Frontal cortex (tissue), 4 donors: ENCODE results near the gene TWF2. TPM values are rescaled to one million over a fixed set of nuclear protein-coding genes. Genes with fewer than 3 reads are reported as not detected.
A peak's percentile ranks its signal among the peaks of the same experiment; 100 is the strongest.

ENCODE experiments used
- DNase-seq, 2 donors: peaks; one replicate each; pipeline ENCODE4 v3.0.0; 2012; ENCODE audit warnings: low spot score in 2 of 2
- FAIRE-seq: peaks from 2 replicates; lab custom pipeline; 2012; peaks lifted over from hg19 to GRCh38; lab: Jason Lieb, UNC
- total RNA-seq: library from RNA; depleted of rRNA; stranded (reverse); fragments of >200 nt; gene quantifications from one replicate; pipeline ENCODE4 v1.2.3, GENCODE V29; 2014
- donor health status: control.
- donor health status: control.
- donor health status: control.

TWF2 gene
- total RNA-seq, 1 donor from 2014 or later: 24.5 TPM

GRCh38 chr3:52226229-52226817 lies 12.6 kb downstream of the TWF2 start:
- FAIRE-seq (no peak), DNase-seq (no peak)

DNA sequence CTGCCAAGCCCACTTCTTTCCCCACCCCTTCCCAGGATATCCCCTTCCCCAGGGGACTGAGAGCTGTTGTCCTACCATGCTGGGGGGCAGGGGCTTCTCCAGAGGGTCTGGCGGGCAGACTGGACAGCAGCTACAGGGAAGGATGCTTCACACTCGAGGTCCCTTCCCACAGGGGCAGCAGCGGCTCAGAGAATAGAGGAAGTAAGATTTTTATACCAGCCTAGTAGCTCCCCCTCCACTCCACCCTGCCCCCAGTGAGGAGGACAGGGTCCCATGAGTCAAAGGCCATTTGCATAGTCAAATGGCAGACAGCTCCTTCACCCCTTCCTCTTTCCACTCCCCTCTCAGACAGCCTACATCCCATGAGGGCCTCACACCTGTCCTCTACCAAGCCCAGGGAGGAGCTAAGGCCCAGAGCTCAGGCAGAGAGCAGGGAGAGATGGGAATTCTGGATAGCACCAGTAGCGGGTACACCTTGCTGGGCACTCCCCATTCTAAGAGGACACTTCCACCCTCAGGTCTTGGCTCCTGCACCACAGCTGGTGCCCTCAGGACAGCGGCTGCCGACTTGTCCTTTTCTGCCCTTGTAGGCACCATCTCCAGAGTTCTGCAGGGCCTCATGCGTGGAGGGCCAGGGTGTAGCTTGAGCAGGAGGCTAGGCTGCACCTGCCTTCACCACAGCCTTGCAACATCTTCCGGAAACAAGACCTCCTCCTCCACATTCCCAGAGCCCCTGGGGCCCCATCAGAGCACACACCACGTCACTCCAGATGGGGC lies 13.3 kb downstream of the TWF2 start, which contains the start of gene TLR9:
TLR9 (minus strand) TSS at position 194 of the 777 bp plus-strand sequence; CDS start at position 78, 116 bp downstream.
- DNase-seq (no peak), FAIRE-seq (no peak)

DNA sequence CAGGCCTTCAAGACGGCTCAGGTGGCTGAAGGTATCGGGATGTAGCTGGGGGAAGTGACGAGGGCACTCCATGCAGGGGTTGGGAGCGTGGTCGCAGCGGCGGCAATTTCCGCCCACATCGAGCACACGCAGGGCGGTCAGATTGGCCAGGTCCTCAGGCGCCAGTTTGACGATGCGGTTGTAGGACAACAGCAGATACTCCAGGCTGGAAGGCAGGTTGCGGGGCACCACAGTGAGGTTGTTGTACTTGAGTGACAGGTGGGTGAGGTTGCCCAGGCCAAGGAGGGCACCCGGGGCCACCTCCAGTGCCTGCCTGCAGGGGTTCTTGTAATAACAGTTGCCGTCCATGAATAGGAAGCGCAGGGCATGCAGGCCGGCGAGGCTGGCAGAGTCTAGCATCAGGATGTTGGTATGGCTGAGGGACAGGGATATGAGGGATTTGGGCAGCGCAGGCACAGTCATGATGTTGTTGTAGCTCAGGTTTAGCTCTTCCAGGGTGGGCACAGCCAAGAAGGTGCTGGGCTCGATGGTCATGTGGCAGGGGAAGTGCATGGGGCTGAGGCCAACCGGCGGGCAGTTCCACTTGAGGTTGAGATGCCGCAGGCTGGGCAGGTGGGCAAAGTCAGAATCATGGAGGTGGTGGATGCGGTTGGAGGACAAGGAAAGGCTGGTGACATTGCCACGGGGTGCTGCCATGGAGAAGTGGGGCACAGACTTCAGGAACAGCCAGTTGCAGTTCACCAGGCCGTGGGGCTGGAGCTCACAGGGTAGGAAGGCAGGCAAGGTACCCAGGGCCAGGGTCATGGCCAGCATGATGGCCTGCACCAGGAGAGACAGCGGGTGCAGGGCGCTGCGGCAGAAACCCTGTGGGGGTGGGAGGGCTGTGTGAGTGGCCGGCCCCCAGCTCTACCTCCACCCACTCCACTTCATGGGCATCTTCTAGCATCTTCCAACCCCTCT lies 15.2 kb downstream of the TWF2 start:
- FAIRE-seq: no peak
- DNase-seq: no peak

DNA sequence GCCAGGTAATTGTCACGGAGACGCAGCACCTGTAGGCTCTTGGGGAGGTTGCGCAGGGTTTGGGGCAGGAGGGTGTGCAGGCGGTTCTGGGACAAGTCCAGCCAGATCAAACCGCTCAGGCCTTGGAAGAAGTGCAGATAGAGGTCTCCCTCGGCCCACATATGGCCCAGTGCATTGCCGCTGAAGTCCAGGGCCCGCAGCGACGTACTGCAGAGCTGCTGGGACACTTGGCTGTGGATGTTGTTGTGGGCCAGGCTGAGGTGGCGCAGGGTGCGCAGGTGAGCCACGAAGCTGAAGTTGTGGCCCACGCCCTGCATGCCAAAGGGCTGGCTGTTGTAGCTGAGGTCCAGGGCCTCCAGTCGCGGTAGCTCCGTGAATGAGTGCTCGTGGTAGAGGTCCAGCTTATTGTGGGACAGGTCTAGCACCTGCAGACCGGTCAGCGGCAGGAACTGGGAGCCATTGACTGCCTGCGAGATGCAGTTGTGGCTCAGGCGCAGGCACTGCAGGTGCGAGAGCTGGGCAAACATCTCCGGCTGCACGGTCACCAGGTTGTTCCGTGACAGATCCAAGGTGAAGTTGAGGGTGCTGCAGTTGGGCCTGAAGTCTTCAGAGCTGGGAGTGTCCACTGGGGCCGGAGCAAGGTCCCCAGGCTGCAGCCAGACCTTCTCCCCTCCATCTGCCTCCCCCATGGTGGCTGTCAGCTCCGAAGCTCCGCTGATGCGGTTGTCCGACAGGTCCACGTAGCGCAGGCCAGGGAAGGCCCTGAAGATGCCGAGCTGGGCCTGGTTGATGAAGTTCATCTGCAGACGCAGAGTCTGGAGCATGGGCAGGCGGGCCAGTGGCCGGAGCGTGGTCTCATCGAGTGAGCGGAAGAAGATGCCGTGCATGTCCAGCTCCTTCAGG lies 16.4 kb downstream of the TWF2 start:
- no peak for DNase-seq
- no peak for FAIRE-seq

DNA sequence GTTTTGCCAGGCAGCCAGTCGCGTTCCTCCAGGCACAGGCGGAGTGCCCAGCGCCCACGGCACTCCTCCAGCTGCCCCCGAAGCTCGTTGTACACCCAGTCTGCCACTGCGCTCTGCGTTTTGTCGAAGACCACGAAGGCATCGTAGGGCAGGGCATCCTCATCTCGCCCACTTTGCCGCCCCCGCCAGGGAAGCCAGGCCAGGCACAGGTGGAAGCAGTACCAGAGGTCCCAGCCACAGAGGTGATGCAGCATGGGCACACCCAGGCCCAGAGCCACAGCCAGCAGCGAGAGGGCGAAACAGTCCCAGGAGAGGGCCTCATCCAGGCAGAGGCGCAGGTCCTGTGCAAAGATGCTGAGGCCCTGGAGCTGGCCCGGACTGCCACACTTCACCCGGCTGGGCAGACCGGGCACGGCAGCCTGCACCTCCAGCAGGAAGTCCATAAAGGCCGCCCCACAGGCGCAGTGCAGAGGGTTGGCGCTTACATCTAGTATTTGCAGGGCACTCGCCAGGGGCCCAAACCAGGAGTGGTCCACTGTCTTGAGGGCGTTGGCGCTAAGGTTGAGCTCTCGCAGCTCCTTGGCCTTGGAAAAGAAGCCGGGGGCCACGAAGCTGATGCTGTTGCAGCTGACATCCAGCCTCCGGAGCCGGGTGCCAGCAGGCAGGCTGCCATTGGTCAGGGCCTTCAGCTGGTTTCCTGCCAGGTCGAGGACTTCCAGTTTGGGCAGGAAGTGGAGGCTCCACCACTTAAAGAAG lies 17.2 kb downstream of the TWF2 start:
- DNase-seq: no peak
- no peak for FAIRE-seq

- no peak for FAIRE-seq
These were observed 17.8 kb downstream of the TWF2 start for GRCh38 chr3:52221141-52221562.

DNA sequence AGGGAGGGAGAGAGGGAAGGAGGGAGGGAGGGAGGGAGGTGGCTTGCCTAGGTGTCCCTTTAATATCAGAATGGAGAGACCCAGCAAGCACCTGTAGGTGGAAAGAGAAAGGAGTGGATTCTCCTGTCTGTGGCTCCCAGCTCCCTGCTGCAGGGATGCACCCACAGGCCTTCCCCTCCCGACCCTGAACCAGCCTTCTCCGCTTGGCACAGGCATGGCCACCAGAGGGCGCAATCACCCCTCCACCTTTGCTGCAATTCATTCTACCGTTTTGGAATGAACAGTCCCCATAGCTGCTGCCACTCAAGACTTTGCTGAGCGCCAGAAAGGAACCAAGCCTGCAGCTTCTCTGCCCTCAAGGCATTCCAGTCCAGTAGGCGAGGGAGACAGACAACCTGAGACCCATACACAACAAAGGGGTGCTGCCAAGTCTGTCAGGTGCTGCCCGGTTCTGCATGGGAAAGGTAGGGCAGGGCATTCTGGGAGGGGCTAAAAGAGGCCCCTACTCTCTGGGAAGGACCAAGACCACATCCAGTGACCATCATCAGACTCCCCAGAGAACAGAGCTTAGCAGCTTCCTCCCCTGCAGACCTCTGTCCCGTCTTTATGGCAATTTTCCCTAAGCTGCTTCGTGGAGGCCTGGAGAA lies 18.5 kb downstream of the TWF2 start:
- FAIRE-seq (no peak), DNase-seq (peak; percentile 75 to 89)

More at GRCh38 chr3:52221141-52221562, 17.8 kb downstream of the TWF2 start:
- DNase-seq: no peak

DNA sequence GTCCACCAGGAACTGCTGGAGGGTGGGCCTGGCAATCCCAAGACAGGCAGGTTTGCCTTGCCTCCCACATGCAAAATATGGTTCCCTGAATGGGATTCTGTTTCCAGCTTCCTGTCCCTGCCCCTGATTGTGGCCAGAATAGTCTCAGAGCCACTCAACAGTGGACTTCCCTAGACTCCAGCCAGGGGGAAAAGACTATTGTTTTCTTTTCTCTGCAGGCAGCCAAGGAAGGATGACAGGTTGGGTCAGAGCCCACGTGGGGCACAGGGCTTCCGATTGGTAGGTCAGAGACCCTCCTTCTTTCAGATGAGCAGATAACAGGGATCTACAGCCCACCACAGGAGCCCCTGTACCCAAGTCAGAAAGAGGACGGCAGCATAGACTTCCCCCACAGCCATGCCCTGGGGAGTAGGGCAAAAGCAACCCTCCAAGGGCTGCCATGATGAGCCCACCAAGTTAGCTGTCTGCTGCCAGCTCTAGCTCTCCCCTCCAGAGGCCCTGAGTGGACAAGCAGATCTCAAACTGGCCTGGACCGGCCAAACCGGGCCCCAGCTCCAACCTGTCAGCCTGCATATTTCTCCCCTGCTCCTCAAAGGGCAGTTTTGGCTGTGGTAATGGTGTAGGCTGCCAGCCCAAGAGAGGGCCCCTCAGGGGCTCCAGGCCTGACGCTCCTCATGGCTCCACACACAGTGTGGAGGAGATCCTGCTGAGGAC lies 19.9 kb downstream of the TWF2 start:
- no peak for FAIRE-seq
- DNase-seq: no peak

DNA sequence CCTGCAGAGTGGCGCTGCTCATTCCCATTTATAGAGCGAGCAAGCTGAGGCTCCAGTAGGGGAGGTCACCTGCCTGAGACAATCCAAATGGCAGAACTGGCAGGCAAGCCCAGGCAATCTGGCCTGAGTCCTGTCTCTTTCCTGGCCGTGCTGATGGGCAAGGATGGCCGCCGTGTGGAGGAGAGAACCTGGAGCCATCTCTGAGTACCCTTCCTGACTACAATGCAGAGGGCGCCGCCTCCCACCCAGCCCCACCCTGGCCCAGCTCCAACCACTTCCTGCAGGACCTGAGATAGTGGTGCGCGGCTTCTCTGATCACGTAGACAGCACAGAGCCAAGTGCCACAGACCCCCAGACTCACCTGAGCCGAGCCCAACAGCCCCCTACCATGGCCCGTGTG lies 20.5 kb downstream of the TWF2 start:
- DNase-seq (no peak), FAIRE-seq (no peak)

DNA sequence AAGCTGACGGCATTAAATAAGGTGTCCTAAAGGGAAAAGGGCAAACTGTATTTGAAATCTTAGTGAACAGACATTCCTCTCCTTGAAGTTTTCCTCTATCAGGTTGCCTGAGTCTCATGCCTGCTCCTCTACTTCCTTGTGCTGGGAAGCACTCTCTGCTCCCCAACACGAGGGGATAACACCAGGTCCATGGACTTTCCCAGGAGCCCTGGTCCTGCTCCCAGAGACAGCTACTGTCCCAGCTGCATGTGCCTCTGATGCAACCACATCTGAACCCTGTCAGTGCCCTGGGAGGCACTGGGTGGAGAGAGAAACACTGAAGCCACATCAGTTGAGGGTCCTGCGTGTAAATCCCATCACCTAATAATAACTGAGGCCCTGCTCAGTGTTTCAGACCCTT lies 20.9 kb downstream of the TWF2 start:
- no peak for FAIRE-seq
- no peak for DNase-seq

GRCh38 chr3:52217409-52217805 lies 21.6 kb downstream of the TWF2 start:
- DNase-seq (no peak), FAIRE-seq (no peak)

DNA sequence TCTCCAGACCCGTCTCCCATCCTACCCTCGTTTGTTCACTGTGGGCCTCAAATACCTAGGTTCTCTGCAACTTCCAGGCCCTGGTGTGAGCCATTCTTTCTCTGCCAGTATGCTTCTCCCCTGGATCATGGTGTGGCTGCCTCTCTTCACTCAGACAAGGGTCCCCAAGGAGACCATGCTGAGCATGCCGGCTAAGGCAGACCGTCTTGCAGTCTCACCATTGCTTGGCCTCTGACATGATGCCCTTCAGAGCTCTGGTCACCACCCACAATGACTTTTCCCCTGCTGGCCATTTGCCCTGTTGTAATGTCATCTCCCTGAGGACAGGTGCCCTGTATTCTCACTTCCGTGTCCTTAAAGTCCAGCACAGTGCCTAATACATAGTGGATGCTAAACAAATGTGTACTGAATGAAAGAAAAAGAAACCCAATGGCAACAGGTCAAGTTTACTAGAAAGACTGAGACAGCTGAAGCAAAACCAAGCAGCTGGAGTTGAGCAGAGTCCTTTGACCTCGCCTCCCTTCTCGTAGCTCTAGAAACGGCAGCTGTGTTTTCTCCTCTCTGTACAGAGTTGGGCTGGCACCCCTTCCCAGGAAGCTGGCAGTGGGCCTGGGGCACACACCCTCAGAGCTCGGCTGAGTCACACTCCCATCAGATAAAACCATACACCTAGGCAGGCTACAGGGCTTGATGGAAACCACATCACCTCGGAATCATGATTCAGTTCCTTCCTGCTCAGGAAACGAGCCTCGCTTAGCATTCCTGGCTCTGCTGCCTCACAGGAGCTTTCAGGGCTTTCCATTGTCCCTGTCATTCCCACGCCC lies 22.2 kb downstream of the TWF2 start:
- FAIRE-seq: no peak

GRCh38 chr3:52215351-52215750 lies 23.6 kb downstream of the TWF2 start:
- FAIRE-seq (no peak), DNase-seq (no peak)

More for the DNA sequence above, 22.2 kb downstream of the TWF2 start:
- peak in 1 of 2 donors; percentile 52 for DNase-seq

DNA sequence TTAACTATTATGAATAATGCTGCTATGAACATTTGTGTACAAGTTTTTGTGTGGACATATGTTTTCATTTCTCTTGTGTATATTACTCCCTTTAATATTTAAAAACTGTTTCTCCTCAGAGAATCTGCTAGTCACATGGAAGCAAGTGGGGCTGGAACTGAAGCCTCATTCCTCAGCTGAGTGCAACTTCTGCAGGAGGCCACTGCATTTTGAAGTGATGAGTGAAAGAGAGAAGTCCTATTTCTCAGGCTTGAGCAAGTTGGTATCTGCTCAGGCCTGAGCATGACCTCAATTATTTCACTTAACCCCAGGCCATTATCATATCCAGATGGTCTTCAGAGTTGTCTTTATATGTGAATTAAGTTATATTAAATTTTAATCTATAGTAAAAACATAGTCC lies 25.1 kb downstream of the TWF2 start:
- FAIRE-seq: no peak
- DNase-seq: no peak

DNA sequence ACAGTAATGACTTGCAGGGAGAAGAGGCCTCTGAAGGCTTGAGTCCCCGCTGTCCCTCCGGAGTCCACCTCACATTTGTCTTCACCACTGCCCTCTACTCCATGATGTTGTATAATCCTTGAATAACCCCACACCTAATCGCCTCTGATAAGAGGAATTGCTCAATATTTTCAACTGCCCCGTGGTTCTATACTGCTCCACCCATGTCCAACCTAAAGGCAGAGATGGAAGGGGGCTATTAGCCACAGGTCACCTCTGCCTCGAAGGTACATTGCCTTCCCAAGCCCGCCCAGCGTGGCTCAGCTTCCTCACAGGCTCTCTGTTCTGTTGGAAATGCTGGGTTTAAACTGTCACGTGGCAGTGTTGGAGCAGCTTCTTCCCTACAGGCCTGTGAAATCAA lies 26.0 kb downstream of the TWF2 start:
- FAIRE-seq (no peak), DNase-seq (no peak)

DNA sequence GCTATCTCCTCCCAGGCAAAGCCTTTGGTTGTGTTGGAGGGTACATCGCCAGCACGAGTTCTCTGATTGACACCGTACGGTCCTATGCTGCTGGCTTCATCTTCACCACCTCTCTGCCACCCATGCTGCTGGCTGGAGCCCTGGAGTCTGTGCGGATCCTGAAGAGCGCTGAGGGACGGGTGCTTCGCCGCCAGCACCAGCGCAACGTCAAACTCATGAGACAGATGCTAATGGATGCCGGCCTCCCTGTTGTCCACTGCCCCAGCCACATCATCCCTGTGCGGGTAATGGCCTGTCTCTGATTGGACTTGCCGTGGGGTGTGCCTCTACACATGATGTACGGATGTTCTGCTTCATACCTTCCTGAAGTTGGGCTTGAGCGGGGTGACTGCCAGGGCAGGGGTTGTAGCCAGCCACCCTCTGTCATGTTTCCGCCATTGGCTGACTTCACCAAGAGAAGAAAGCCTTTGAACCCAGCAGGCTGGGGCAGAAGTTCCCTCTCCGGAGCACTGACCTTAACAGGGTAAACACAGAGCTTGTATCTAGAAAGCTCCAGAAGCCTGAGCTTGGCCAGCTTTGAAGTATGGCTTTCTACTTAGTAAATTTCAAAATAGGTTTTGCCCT lies 27.6 kb downstream of the TWF2 start:
- no peak for FAIRE-seq
- DNase-seq: no peak
